Superior temporal gyrus (tissue), 1 donor: Measurements from ENCODE around the gene MON1B.
"Not testable (repeated sequence)": the region's sequence is repeated elsewhere in the genome, so short reads cannot be mapped to it uniquely, and the experiment has no call there.

Experiments
- DNase-seq: peaks from one replicate; pipeline ENCODE4 v3.0.0-alpha.2; 2016; ENCODE audit errors: extremely low spot score

The MON1B gene

GRCh38 chr16:77190478-77191258 lies at the start of gene MON1B:
Gene MON1B, plus strand, starts transcription at chr16:77191190. Its CDS starts 296 bp downstream, at chr16:77191486.
- DNase-seq, result peak; percentile 99

- DNase-seq, result no peak
Observed at GRCh38 chr16:77143364-77143763, 47.6 kb upstream of the MON1B start.

- DNase-seq, result no peak
Observed at GRCh38 chr16:77148121-77148520, 42.9 kb upstream of the MON1B start.

- peak; percentile 38 for DNase-seq
Observed at GRCh38 chr16:77157346-77158058, 33.5 kb upstream of the MON1B start.

- peak; percentile 20 for DNase-seq
Observed at GRCh38 chr16:77158293-77158692, 32.7 kb upstream of the MON1B start.

GRCh38 chr16:77165006-77165405 lies 26.0 kb upstream of the MON1B start:
- no peak for DNase-seq

- DNase-seq, result not testable (repeated sequence)
Observed at GRCh38 chr16:77165536-77166236, 25.3 kb upstream of the MON1B start.

GRCh38 chr16:77166726-77167125 lies 24.3 kb upstream of the MON1B start:
- no peak for DNase-seq

- DNase-seq, result no peak
Observed at GRCh38 chr16:77168901-77169300, 22.1 kb upstream of the MON1B start.

- peak; percentile 61 for DNase-seq
Observed at GRCh38 chr16:77169650-77170236, 21.2 kb upstream of the MON1B start.

GRCh38 chr16:77170805-77171204 lies 20.2 kb upstream of the MON1B start:
- no peak for DNase-seq

GRCh38 chr16:77171745-77172635 lies 19.0 kb upstream of the MON1B start:
- DNase-seq, result peak; percentile 90

GRCh38 chr16:77172951-77173350 lies 18.0 kb upstream of the MON1B start:
- no peak for DNase-seq

- no peak for DNase-seq
Observed at GRCh38 chr16:77183137-77183536, 7.9 kb upstream of the MON1B start.

- not testable (repeated sequence) for DNase-seq
Observed at GRCh38 chr16:77186298-77186697, 4.7 kb upstream of the MON1B start.

GRCh38 chr16:77190190-77190477 lies 856 bp upstream of the MON1B start:
- DNase-seq, result no peak

GRCh38 chr16:77191259-77191969 lies 424 bp downstream of the MON1B start:
- DNase-seq, result no peak

GRCh38 chr16:77193377-77193776 lies 2.4 kb downstream of the MON1B start:
- no peak for DNase-seq

- no peak for DNase-seq
Observed at GRCh38 chr16:77194295-77195231, 3.6 kb downstream of the MON1B start.

GRCh38 chr16:77195411-77195810 lies 4.4 kb downstream of the MON1B start:
- DNase-seq, result no peak
